ENCODE data around the gene NEB.

The NEB gene

GRCh38 chr2:151551556-151551955 lies 182.7 kb downstream of the NEB start:
- no peak for DNase-seq

GRCh38 chr2:151549191-151549590 lies 185.1 kb downstream of the NEB start:
- no peak for DNase-seq

- DNase-seq = no peak
Observed at GRCh38 chr2:151544449-151544848, 189.8 kb downstream of the NEB start.

- DNase-seq = no peak
Observed at GRCh38 chr2:151543876-151544275, 190.4 kb downstream of the NEB start.

GRCh38 chr2:151534001-151534400 lies 200.3 kb downstream of the NEB start:
- no peak for DNase-seq

GRCh38 chr2:151533127-151533526 lies 201.1 kb downstream of the NEB start:
- no peak for DNase-seq

- DNase-seq = no peak
Observed at GRCh38 chr2:151526572-151527090, 207.6 kb downstream of the NEB start.

- DNase-seq = no peak
Observed at GRCh38 chr2:151525821-151526373, 208.4 kb downstream of the NEB start.

- no peak for DNase-seq
Observed at GRCh38 chr2:151523850-151524249, 210.4 kb downstream of the NEB start.

- no peak for DNase-seq
Observed at GRCh38 chr2:151522556-151522955, 211.7 kb downstream of the NEB start.

GRCh38 chr2:151520976-151521375 lies 213.3 kb downstream of the NEB start:
- DNase-seq = no peak

GRCh38 chr2:151518802-151519201 lies 215.5 kb downstream of the NEB start:
- DNase-seq = no peak

- DNase-seq = no peak
Observed at GRCh38 chr2:151508519-151508918, 225.8 kb downstream of the NEB start.

- DNase-seq = no peak
Observed at GRCh38 chr2:151506170-151506569, 228.1 kb downstream of the NEB start.

- no peak for DNase-seq
Observed at GRCh38 chr2:151498178-151498577, 236.1 kb downstream of the NEB start.

- no peak for DNase-seq
Observed at GRCh38 chr2:151491496-151491895, 242.8 kb downstream of the NEB start.

GRCh38 chr2:151490276-151490675 lies 244.0 kb downstream of the NEB start:
- DNase-seq = no peak

- no peak for DNase-seq
Observed at GRCh38 chr2:151486053-151486452, 248.2 kb downstream of the NEB start.

GRCh38 chr2:151484100-151484499 lies 250.2 kb downstream of the NEB start:
- DNase-seq = no peak

- no peak for DNase-seq
Observed at GRCh38 chr2:151483546-151483945, 250.7 kb downstream of the NEB start.

GRCh38 chr2:151482171-151482725 lies 252.0 kb downstream of the NEB start:
- peak; percentile 44 for DNase-seq

- peak; percentile 30 for DNase-seq
Observed at GRCh38 chr2:151481744-151482143, 252.5 kb downstream of the NEB start.

GRCh38 chr2:151478011-151478410 lies 256.3 kb downstream of the NEB start:
- no peak for DNase-seq

GRCh38 chr2:151476287-151476686 lies 258.0 kb downstream of the NEB start:
- DNase-seq = no peak

- DNase-seq = no peak
Observed at GRCh38 chr2:151475071-151475470, 259.2 kb downstream of the NEB start.

Data from activated naive CD4-positive, alpha-beta T cell treated with anti-CD3 and anti-CD28 coated beads, Interleukin-2, amount 50 U/mL, for 16 hours (primary cell).